Smooth muscle cell (in vitro differentiated cells): ENCODE data around the gene AP2B1. TPM values are rescaled to one million over a fixed set of nuclear protein-coding genes. Genes with fewer than 3 reads are reported as not detected.
A peak's percentile ranks its signal among the peaks of the same experiment; 100 is the strongest.

Experiments used
- DNase-seq: peaks from one replicate; lab custom pipeline; 2025; ENCODE audit not compliant: unreplicated experiment; lab: John Stamatoyannopoulos, UW
- H2AFZ ChIP-seq: fragments of 200-600 bp; sonication (generic); 2 replicates; pipeline ENCODE4 v1.6.0; 2016; ENCODE audit warnings: antibody characterized with exemption, low read depth, mild to moderate bottlenecking
- H3F3A ChIP-seq: fragments of 200-600 bp; sonication (generic); 2 replicates; pipeline ENCODE4 v1.6.0; 2017; ENCODE audit warnings: antibody characterized with exemption, low read depth
- H3K27ac ChIP-seq: fragments of 200-600 bp; sonication (generic); 2 replicates; pipeline ENCODE4 v1.5.1; 2016; ENCODE audit warnings: low read depth, mild to moderate bottlenecking
- H3K27me3 ChIP-seq: fragments of 200-600 bp; sonication (generic); 2 replicates; pipeline ENCODE4 v1.6.1; 2016; ENCODE audit warnings: low read depth, mild to moderate bottlenecking
- H3K36me3 ChIP-seq: fragments of 200-600 bp; sonication (generic); 2 replicates; pipeline ENCODE4 v1.5.1; 2016; ENCODE audit warnings: low read depth
- H3K4me1 ChIP-seq: fragments of 200-600 bp; sonication (generic); 2 replicates; pipeline ENCODE4 v1.5.1; 2016; ENCODE audit warnings: low read depth
- H3K4me2 ChIP-seq: fragments of 200-600 bp; sonication (generic); 2 replicates; pipeline ENCODE4 v1.6.0; 2016; ENCODE audit warnings: mild to moderate bottlenecking
- H3K4me3 ChIP-seq: fragments of 200-600 bp; sonication (generic); 2 replicates; pipeline ENCODE4 v1.5.1; 2016; ENCODE audit warnings: mild to moderate bottlenecking
- H3K79me2 ChIP-seq: fragments of 200-600 bp; sonication (generic); 2 replicates; pipeline ENCODE4 v1.6.0; 2016; ENCODE audit warnings: low read depth, mild to moderate bottlenecking
- H3K9ac ChIP-seq: fragments of 200-600 bp; sonication (generic); 2 replicates; pipeline ENCODE4 v1.6.0; 2016; ENCODE audit warnings: low read depth
- H3K9me3 ChIP-seq: fragments of 200-600 bp; sonication (generic); replicated peaks from 2 replicates; pipeline ENCODE4 v1.5.1; 2016; ENCODE audit warnings: low read depth
- H4K20me1 ChIP-seq: fragments of 200-600 bp; sonication (generic); 2 replicates; pipeline ENCODE4 v1.6.0; 2016; ENCODE audit warnings: low read depth
- CTCF ChIP-seq: fragments of 200-600 bp; sonication (generic); IDR thresholded peaks from 2 replicates; pipeline ENCODE4 v1.5.1; 2017; ENCODE audit warnings: borderline replicate concordance, mild to moderate bottlenecking, antibody characterized with exemption; ENCODE audit not compliant: insufficient read depth, poor library complexity, severe bottlenecking
- WGBS: methylation state at CpG from one replicate; pipeline ENCODE4 v1.1.7; 2016; ENCODE audit warnings: low lambda C conversion rate; 5-methylcytosine and 5-hydroxymethylcytosine counted together
- polyA plus RNA-seq: library from polyadenylated mRNA; unstranded; fragments of >200 nt; fragmentation: Nextera tagmentation; extraction: Ambion mirVana; gene quantifications from 2 replicates; pipeline ENCODE4 v1.2.1, GENCODE V29; 2016
- total RNA-seq: library from RNA; depleted of rRNA; stranded (reverse); fragments of >200 nt; gene quantifications from 2 replicates; pipeline ENCODE4 v1.2.3, GENCODE V29; 2014

Gene AP2B1
- total and polyA plus RNA-seq, 2 experiments from 2014 or later, result 58.5 to 92.3 TPM

- peak overlapping the region; percentile 80 for H3K4me3 ChIP-seq
- peaks cover 2% of the 10 kb centered on the region for H3F3A ChIP-seq
- peak overlapping the region; percentile 83 for H3K27ac ChIP-seq
- H3K9me3 ChIP-seq, result no peaks in the 10 kb centered on the region
- peaks cover 24% of the 10 kb centered on the region for H3K27me3 ChIP-seq
- peak overlapping the region; percentile 93 for H3K4me2 ChIP-seq
- no peak for TF ChIP-seq CTCF
- H2AFZ ChIP-seq, result peak overlapping the region; percentile 68
- H3K36me3 ChIP-seq, result no peaks in the 10 kb centered on the region
- H4K20me1 ChIP-seq, result no peaks in the 10 kb centered on the region
- peaks cover 39% of the 10 kb centered on the region for H3K79me2 ChIP-seq
- DNase-seq, result no peak
- H3K4me1 ChIP-seq, result peaks cover 14% of the 10 kb centered on the region
- peak overlapping the region; percentile 92 for H3K9ac ChIP-seq
- 33% methylated on average over 15 of the region's 15 CpGs for WGBS
These were observed 18.6 kb upstream of the AP2B1 start for GRCh38 chr17:35568561-35568960.

- no peak overlapping the region for H3K9ac ChIP-seq
- H3K79me2 ChIP-seq, result peaks cover 39% of the 10 kb centered on the region
- H3K27me3 ChIP-seq, result peaks cover 21% of the 10 kb centered on the region
- H3F3A ChIP-seq, result peaks cover 7% of the 10 kb centered on the region
- no peak overlapping the region for H3K4me3 ChIP-seq
- 93% methylated on average over 2 of the region's 2 CpGs for WGBS
- no peak overlapping the region for H2AFZ ChIP-seq
- H4K20me1 ChIP-seq, result no peaks in the 10 kb centered on the region
- peak overlapping the region; percentile 93 for H3K4me2 ChIP-seq
- H3K9me3 ChIP-seq, result no peaks in the 10 kb centered on the region
- TF ChIP-seq CTCF, result no peak
- no peak for DNase-seq
- no peaks in the 10 kb centered on the region for H3K36me3 ChIP-seq
- H3K27ac ChIP-seq, result no peak overlapping the region
- peaks cover 14% of the 10 kb centered on the region for H3K4me1 ChIP-seq
These were observed 17.7 kb upstream of the AP2B1 start for GRCh38 chr17:35569405-35569804.

- Histone ChIP-seq H3K9me3 (no peaks in the 10 kb centered on the region), H3K9ac (no peak overlapping the region), H3K27ac (no peak overlapping the region), H3K79me2 (peaks cover 14% of the 10 kb centered on the region), H3K4me3 (no peak overlapping the region), H3K27me3 (no peaks in the 10 kb centered on the region), H3K36me3 (no peaks in the 10 kb centered on the region), H4K20me1 (no peaks in the 10 kb centered on the region), H3K4me1 (peaks cover 7% of the 10 kb centered on the region), H2AFZ (no peak overlapping the region), H3F3A (peaks cover 12% of the 10 kb centered on the region), H3K4me2 (no peak overlapping the region)
- whole genome bisulfite sequencing, result 91% methylated on average over 3 of the region's 3 CpGs
- DNase-seq, result no peak
- no peak for TF ChIP-seq CTCF
These were observed 11.4 kb upstream of the AP2B1 start for GRCh38 chr17:35575759-35576158.

GRCh38 chr17:35577830-35578196, 9.3 kb upstream of the AP2B1 start:
- peaks cover 7% of the 10 kb centered on the region for H3K4me1 ChIP-seq
- peak overlapping the region; percentile 96 for H3K4me2 ChIP-seq
- no peaks in the 10 kb centered on the region for H3K27me3 ChIP-seq
- no peak for TF ChIP-seq CTCF
- DNase-seq, result no peak
- H3K27ac ChIP-seq, result peak overlapping the region; percentile 56
- no peaks in the 10 kb centered on the region for H3K36me3 ChIP-seq
- H2AFZ ChIP-seq, result peak overlapping the region; percentile 88
- no peaks in the 10 kb centered on the region for H4K20me1 ChIP-seq
- peaks cover 12% of the 10 kb centered on the region for H3F3A ChIP-seq
- H3K9me3 ChIP-seq, result no peaks in the 10 kb centered on the region
- 19% methylated on average over 8 of the region's 8 CpGs for WGBS
- no peaks in the 10 kb centered on the region for H3K79me2 ChIP-seq
- H3K9ac ChIP-seq, result peak overlapping the region; percentile 57
- peak overlapping the region; percentile 68 for H3K4me3 ChIP-seq
